Upper lobe of right lung (tissue), 1 donor: ENCODE measurements around the gene RBMS3. TPM values are rescaled to one million over a fixed set of nuclear protein-coding genes. Genes with fewer than 3 reads are reported as not detected.

Experiments
- ATAC-seq: fragments of 200-7000 bp; cut with Tn5 transposase; one replicate; pipeline ENCODE4 v1.9.1; 2020; ENCODE audit warnings: mild to moderate bottlenecking, moderate library complexity
- DNase-seq: peaks from one replicate; pipeline ENCODE4 v3.0.0-alpha.2; 2020
- H3K27ac ChIP-seq: fragments of 200-600 bp; one replicate; pipeline ENCODE4 v1.8.0; 2022
- H3K27me3 ChIP-seq: fragments of 200-600 bp; one replicate; pipeline ENCODE4 v1.8.0; 2022; ENCODE audit warnings: mild to moderate bottlenecking
- H3K36me3 ChIP-seq: fragments of 200-600 bp; one replicate; pipeline ENCODE4 v1.8.0; 2022
- H3K4me1 ChIP-seq: fragments of 200-600 bp; one replicate; pipeline ENCODE4 v1.8.0; 2022
- H3K4me3 ChIP-seq: fragments of 200-600 bp; one replicate; pipeline ENCODE4 v1.8.0; 2022; ENCODE audit warnings: mild to moderate bottlenecking
- H3K9me3 ChIP-seq: fragments of 200-600 bp; one replicate; pipeline ENCODE4 v1.8.0; 2022
- CTCF ChIP-seq: fragments of 200-600 bp; IDR thresholded peaks from one replicate; pipeline ENCODE4 v1.8.0; 2022; ENCODE audit warnings: antibody characterized with exemption
- intact Hi-C: fragments of 100-400 bp; cut with DNase I; formaldehyde crosslinking; loops from one replicate; pipeline ENCODE4 v1.11.0; 2022
- total RNA-seq: library from RNA; stranded (reverse); fragmentation: NEBNext Ultra II Directional; extraction: Animal tissue kit (Norgen Biotek cat#: 25700); gene quantifications from one replicate; pipeline ENCODE4 v1.2.1, GENCODE V29; 2021
- donor health status: DM: no; HTN: yes; CAD: no; lungs with severe emphysema.

Gene RBMS3
- total RNA-seq, 1 donor from 2014 or later: 85.9 TPM

DNA sequence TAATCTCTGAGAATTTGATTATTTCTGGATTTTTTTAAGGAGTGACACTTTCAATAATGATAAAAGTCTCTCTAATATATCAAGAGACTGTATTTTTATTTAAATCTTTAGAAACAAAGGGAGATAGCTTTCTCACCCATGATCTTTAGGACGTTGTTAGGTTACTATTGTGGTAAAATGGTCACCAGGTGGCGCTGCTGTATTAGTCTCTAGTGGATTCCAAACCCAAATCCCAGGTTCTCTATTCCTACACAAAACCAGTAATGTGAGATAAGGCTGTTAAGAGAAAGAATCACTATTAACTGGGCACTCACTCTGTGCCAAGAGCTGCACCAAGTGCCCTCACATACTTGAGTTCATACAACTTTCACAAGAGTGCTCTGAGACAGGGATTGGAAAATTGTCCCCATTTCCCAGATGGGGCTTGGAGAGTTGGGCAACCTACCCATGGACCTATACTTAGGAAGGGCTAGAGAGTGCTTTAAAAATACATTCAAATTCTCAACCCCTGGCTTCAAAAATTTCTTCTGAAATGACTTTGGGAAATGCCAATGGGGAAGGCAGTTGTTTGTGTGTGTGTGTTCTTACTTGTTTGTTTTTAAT is 732.2 kb downstream of the RBMS3 start:
- Histone ChIP-seq H3K9me3 (no peaks in the 10 kb centered on the region), H3K27ac (no peak overlapping the region), H3K4me3 (no peak overlapping the region), H3K27me3 (no peaks in the 10 kb centered on the region), H3K36me3 (no peaks in the 10 kb centered on the region), H3K4me1 (no peaks in the 10 kb centered on the region)
- intact Hi-C loops: no loop called here
- TF ChIP-seq CTCF: peak; percentile 68
- peak; percentile 95 for ATAC-seq
- peak; percentile 63 for DNase-seq

DNA sequence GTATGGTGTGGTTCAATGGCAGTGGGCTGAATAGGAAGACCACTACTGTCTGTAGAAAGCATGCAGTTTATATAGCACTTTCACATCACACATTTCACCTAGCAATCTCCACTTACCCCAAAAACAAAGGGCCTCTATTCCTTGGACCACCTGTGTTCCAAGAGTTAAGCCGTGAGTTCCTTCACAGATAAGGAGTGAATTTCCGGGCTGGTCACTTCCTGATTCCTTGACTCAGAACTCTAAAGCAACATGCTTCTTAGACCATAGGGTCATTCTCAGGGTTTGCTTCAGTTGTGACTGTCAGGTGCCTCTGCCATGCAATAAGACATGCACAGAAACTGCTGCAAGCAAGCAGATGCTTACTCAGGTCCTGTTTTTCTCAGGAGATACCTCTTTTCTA is 737.0 kb downstream of the RBMS3 start:
- no peak for TF ChIP-seq CTCF
- H3K4me1 ChIP-seq: no peaks in the 10 kb centered on the region
- ATAC-seq (no peak), DNase-seq (no peak)
- H3K4me3 ChIP-seq: no peak overlapping the region
- no peaks in the 10 kb centered on the region for H3K36me3 ChIP-seq
- H3K9me3 ChIP-seq: no peaks in the 10 kb centered on the region
- intact Hi-C loops: no loop called here
- no peaks in the 10 kb centered on the region for H3K27me3 ChIP-seq
- no peak overlapping the region for H3K27ac ChIP-seq

GRCh38 chr3:30020380-30020779 is 739.5 kb downstream of the RBMS3 start:
- no peak overlapping the region for H3K4me3 ChIP-seq
- no peak for ATAC-seq

GRCh38 chr3:30024466-30024865 is 743.6 kb downstream of the RBMS3 start:
- intact Hi-C loops: no loop called here
- no peak for ATAC-seq
- Histone ChIP-seq H3K36me3 (no peaks in the 10 kb centered on the region), H3K4me1 (no peaks in the 10 kb centered on the region), H3K27ac (no peak overlapping the region), H3K27me3 (no peaks in the 10 kb centered on the region), H3K4me3 (no peak overlapping the region), H3K9me3 (no peaks in the 10 kb centered on the region)
- no peak for TF ChIP-seq CTCF
- DNase-seq: no peak

More at GRCh38 chr3:30020380-30020779, 739.5 kb downstream of the RBMS3 start:
- DNase-seq: no peak
- H3K9me3 ChIP-seq: no peaks in the 10 kb centered on the region
- H3K36me3 ChIP-seq: no peaks in the 10 kb centered on the region
- intact Hi-C loops: no loop called here
- no peak for TF ChIP-seq CTCF
- no peak overlapping the region for H3K27ac ChIP-seq
- no peaks in the 10 kb centered on the region for H3K27me3 ChIP-seq
- no peaks in the 10 kb centered on the region for H3K4me1 ChIP-seq

DNA sequence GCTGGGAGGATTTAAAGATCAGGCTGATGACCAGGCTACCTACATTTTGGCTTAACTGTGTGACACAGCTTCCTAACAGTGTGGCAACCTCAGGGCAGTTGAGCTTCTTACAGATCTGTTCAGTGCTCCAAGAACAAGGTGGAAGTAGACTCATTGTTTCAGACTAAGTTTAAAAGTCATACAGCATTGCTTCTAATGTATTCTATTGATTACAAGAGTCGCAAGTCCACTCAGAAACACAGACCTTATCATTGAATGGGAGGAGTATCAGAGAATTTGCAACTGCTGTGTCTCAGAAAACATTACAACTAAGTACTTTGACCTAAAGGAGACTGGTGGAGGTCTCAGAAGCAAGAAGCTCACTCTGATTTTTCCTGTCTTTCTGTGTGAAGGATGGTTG is 746.0 kb downstream of the RBMS3 start:
- no peak for TF ChIP-seq CTCF
- no peak for ATAC-seq
- intact Hi-C loops: no loop called here

More for the DNA sequence above, 746.0 kb downstream of the RBMS3 start:
- no peak for DNase-seq
- Histone ChIP-seq H3K4me1 (no peaks in the 10 kb centered on the region), H3K4me3 (no peak overlapping the region), H3K27me3 (no peaks in the 10 kb centered on the region), H3K27ac (no peak overlapping the region), H3K36me3 (no peaks in the 10 kb centered on the region), H3K9me3 (no peaks in the 10 kb centered on the region)
